Prostate gland (tissue), 2 donors: ENCODE results near the gene LMF2.

ENCODE experiments used
- POLR2A ChIP-seq: fragments of 450-650 bp; IDR thresholded peaks from one replicate; pipeline ENCODE4 v1.6.1; 2016; ENCODE audit warnings: antibody characterized with exemption, mild to moderate bottlenecking
- TF ChIP-seq, protein P1 (sequence below), 4 experiments: fragments of 200-600 bp in 2 of 4; fragments of 450-650 bp in 2 of 4; sonication (generic) in 2 of 4; IDR thresholded peaks; 1 replicate in 3 of 4; 2 replicates in 1 of 4; pipeline ENCODE4 v1.5.1; 2016 to 2019; ENCODE audit warnings: antibody characterized with exemption in 4 of 4, mild to moderate bottlenecking in 2 of 4, moderate library complexity in 2 of 4

GRCh38 chr22:50531546-50531961 lies 24.1 kb upstream of the LMF2 start:
- TF ChIP-seq POLR2A = peak; percentile 45
- TF ChIP-seq, protein P1, sequence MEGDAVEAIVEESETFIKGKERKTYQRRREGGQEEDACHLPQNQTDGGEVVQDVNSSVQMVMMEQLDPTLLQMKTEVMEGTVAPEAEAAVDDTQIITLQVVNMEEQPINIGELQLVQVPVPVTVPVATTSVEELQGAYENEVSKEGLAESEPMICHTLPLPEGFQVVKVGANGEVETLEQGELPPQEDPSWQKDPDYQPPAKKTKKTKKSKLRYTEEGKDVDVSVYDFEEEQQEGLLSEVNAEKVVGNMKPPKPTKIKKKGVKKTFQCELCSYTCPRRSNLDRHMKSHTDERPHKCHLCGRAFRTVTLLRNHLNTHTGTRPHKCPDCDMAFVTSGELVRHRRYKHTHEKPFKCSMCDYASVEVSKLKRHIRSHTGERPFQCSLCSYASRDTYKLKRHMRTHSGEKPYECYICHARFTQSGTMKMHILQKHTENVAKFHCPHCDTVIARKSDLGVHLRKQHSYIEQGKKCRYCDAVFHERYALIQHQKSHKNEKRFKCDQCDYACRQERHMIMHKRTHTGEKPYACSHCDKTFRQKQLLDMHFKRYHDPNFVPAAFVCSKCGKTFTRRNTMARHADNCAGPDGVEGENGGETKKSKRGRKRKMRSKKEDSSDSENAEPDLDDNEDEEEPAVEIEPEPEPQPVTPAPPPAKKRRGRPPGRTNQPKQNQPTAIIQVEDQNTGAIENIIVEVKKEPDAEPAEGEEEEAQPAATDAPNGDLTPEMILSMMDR (IDR thresholded peaks at IDR 0.05) = no peak
